ENCODE measurements around the gene AURKA. TPM values are rescaled to one million over a fixed set of nuclear protein-coding genes. Genes with fewer than 3 reads are reported as not detected.
A peak's percentile ranks its signal among the peaks of the same experiment; 100 is the strongest.

The AURKA gene
- total RNA-seq, 2 experiments from 2014 or later = 103 to 114 TPM

DNA sequence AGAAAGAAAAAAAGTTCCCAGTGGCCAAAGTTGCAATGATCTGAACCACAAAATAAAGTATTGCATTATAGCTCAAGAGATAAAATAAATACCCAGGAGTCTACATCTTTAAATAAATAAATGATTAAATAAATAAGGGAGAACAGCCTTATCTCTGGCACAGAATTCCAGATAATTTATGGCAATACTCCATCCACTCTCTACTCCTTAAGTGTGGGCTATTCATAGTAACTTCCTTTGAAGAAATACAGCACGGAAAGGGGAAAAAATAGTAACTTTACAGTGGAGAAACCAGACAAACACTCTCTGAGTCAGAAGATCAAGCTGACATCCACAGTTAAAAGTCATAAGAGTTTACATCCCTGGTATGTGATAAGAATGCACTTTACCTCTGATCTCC lies 11.6 kb downstream of the AURKA start:
- Mint-ChIP-seq H3K4me3 (no peak overlapping the region), H3K36me3 (ENCODE audit: low read depth) (peaks cover 77% of the 10 kb centered on the region), H3K27ac (no peak overlapping the region), H3K9me3 (ENCODE audit: low read depth) (no peaks in the 10 kb centered on the region), H3K4me1 (peaks cover 9% of the 10 kb centered on the region), H3K27me3 (no peaks in the 10 kb centered on the region)
- ATAC-seq = no peak
- no peak for DNase-seq
- intact Hi-C loops (cut with DNase I, micrococcal nuclease) = no loop called here
- CTCF ChIA-PET = no interaction called here
- POLR2A ChIA-PET = no interaction called here

DNA sequence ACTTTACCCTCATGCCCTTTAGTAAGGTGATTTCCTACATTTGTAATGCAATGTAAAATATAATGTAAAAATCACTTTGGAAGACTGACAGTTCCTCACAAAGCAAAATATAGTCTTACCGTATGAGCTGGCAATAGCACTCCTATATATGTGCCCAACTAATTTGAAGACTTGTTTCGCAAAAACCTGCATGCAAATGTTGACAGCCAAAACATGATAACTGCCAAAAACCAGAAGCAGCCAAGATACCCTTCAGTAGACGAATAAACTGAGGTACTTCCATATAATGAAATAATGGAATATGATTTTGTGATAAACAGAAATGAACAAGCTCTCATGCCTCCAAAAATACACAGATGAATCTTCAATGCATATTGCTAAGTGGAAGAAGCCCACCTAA lies 13.6 kb downstream of the AURKA start:
- ATAC-seq = no peak
- intact Hi-C loops (cut with DNase I, micrococcal nuclease) = no loop called here
- DNase-seq = no peak
- Mint-ChIP-seq H3K4me3 (no peak overlapping the region), H3K4me1 (peaks cover 13% of the 10 kb centered on the region), H3K9me3 (ENCODE audit: low read depth) (no peaks in the 10 kb centered on the region), H3K27ac (no peak overlapping the region), H3K36me3 (ENCODE audit: low read depth) (peaks cover 73% of the 10 kb centered on the region), H3K27me3 (no peaks in the 10 kb centered on the region)
- CTCF ChIA-PET = no interaction called here
- POLR2A ChIA-PET = no interaction called here

DNA sequence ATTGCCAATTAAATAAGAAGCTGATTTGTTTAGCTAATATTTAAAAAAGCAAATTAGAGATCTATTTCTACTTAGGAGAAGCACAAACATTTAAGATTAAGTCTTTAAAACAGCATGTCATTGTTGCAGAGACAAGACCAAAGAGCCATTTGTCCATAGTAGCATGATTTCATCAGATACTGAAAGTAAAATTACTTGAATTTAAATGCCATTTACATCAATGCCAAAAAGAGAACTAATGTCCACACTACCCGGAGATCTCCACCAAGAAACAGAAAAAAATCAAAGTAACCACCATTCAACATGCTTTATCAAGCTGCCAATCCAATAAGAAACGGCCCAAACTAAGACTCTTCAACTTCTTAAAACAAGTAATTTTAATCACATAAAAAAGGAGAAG lies 15.7 kb downstream of the AURKA start:
- no peak for DNase-seq
- no peak for ATAC-seq
- Mint-ChIP-seq H3K36me3 (ENCODE audit: low read depth) (peaks cover 65% of the 10 kb centered on the region), H3K9me3 (ENCODE audit: low read depth) (no peaks in the 10 kb centered on the region), H3K4me3 (no peak overlapping the region), H3K27ac (no peak overlapping the region), H3K27me3 (no peaks in the 10 kb centered on the region), H3K4me1 (peaks cover 15% of the 10 kb centered on the region)
- ChIA-PET CTCF (no interaction called here), POLR2A (no interaction called here)
- intact Hi-C loops (cut with DNase I, micrococcal nuclease) = no loop called here

- DNase-seq = peak; percentile 19
- H3K9me3 Mint-ChIP-seq (ENCODE audit: low read depth) = no peaks in the 10 kb centered on the region
- H3K36me3 Mint-ChIP-seq (ENCODE audit: low read depth) = peaks cover 70% of the 10 kb centered on the region
- peak; percentile 83 for ATAC-seq
- H3K27me3 Mint-ChIP-seq = no peaks in the 10 kb centered on the region
- ChIA-PET CTCF (interaction anchor here (1.0 kb wide), 1 partner anchor 14 kb away, joined by 3 read pairs; no protein-coding TSS in a partner anchor), POLR2A (interaction anchor here (0.7 kb wide), 1 partner anchor 13 kb away, joined by 7 read pairs; no protein-coding TSS in a partner anchor)
- H3K4me1 Mint-ChIP-seq = peaks cover 15% of the 10 kb centered on the region
- H3K4me3 Mint-ChIP-seq = no peak overlapping the region
- intact Hi-C loops (cut with DNase I, micrococcal nuclease) = no loop called here
- no peak overlapping the region for H3K27ac Mint-ChIP-seq
Observed at GRCh38 chr20:56373942-56374341, 18.1 kb downstream of the AURKA start.

DNA sequence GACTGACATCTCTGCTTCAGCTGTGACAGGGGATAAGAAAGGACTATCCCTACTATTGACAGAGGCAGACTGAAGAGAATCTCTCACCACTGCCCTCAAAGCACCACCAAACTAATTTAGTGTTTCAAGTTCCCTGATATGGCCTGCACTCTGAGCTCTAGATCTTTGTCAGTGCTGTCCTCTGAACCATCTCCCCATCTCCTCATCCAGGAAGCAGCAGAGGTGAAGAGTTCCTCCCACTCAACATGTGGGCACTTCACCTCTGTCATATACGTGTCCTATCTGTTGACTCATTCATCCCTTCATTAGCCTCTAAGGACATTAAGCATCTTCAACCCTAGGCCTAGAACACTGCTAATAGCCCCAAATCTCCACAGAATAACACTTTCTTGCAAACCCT lies 19.2 kb downstream of the AURKA start:
- ChIA-PET CTCF (interaction anchor here (0.8 to 0.9 kb wide), 2 partner anchors 12 to 29 kb away, joined by 3 read pairs; no protein-coding TSS in a partner anchor), POLR2A (no interaction called here)
- no peaks in the 10 kb centered on the region for H3K27me3 Mint-ChIP-seq
- H3K36me3 Mint-ChIP-seq (ENCODE audit: low read depth) = peaks cover 60% of the 10 kb centered on the region
- H3K4me3 Mint-ChIP-seq = no peak overlapping the region
- intact Hi-C loops (cut with DNase I, micrococcal nuclease) = no loop called here
- peak overlapping the region; percentile 29 for H3K27ac Mint-ChIP-seq
- H3K4me1 Mint-ChIP-seq = peaks cover 15% of the 10 kb centered on the region
- DNase-seq (no peak), ATAC-seq (peak; percentile 60)
- no peaks in the 10 kb centered on the region for H3K9me3 Mint-ChIP-seq (ENCODE audit: low read depth)

DNA sequence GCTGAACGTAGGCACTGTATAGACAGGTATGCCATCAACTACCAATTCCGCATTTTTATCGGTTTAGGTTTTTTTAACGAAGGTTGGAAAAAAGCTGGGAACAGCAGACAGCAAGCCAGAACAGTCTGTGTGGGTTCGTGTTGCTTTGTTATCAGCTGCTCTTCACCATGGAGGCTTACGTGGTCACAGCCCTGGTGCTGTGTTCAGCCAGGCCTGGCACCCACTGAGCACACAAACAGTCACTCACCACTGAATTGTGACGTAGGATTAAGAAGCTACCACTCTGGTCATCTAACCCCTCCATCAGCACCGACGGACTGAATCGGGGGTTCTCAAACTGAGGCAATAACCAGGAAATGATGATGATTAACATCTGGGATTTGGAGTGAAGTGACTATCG lies 20.0 kb downstream of the AURKA start:
- no peaks in the 10 kb centered on the region for H3K27me3 Mint-ChIP-seq
- no peak for DNase-seq
- CTCF ChIA-PET = interaction anchor here (0.8 to 0.9 kb wide), 2 partner anchors 13 to 28 kb away, joined by 3 read pairs; no protein-coding TSS in a partner anchor
- H3K9me3 Mint-ChIP-seq (ENCODE audit: low read depth) = no peaks in the 10 kb centered on the region
- H3K27ac Mint-ChIP-seq = no peak overlapping the region
- H3K4me3 Mint-ChIP-seq = no peak overlapping the region
- peaks cover 53% of the 10 kb centered on the region for H3K36me3 Mint-ChIP-seq (ENCODE audit: low read depth)
- intact Hi-C loops (cut with DNase I, micrococcal nuclease) = no loop called here
- POLR2A ChIA-PET = no interaction called here
- ATAC-seq = no peak
- peaks cover 15% of the 10 kb centered on the region for H3K4me1 Mint-ChIP-seq

DNA sequence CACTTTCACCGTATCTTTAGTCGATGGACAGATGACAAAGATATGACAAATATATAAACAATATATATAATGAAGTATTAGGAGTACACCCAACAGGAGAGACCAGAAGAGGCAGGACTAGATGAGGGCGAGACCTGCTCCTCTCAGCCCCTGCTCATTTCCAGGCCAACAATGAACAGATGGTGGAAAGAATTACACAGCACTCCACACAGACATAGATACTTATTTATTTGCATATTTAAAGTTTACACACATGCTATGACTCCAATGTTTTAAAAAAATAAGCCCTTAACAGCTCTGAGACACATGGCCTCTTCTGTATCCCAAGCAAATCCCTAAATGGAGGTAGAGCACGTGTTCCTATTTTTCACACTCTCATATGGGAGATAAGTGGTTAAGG lies 22.8 kb downstream of the AURKA start:
- peaks cover 43% of the 10 kb centered on the region for H3K36me3 Mint-ChIP-seq (ENCODE audit: low read depth)
- no peaks in the 10 kb centered on the region for H3K9me3 Mint-ChIP-seq (ENCODE audit: low read depth)
- ChIA-PET POLR2A (no interaction called here), CTCF (interaction anchor here (0.8 to 1.2 kb wide), 3 partner anchors 10 to 23 kb away, joined by 4 to 6 read pairs (median 5); partner anchors contain the start of genes AURKA, CSTF1 and FAM210B)
- no peak overlapping the region for H3K27ac Mint-ChIP-seq
- peaks cover 13% of the 10 kb centered on the region for H3K4me1 Mint-ChIP-seq
- no peak overlapping the region for H3K4me3 Mint-ChIP-seq
- intact Hi-C loops (cut with DNase I, micrococcal nuclease) = no loop called here
- DNase-seq (no peak), ATAC-seq (no peak)
- no peaks in the 10 kb centered on the region for H3K27me3 Mint-ChIP-seq

DNA sequence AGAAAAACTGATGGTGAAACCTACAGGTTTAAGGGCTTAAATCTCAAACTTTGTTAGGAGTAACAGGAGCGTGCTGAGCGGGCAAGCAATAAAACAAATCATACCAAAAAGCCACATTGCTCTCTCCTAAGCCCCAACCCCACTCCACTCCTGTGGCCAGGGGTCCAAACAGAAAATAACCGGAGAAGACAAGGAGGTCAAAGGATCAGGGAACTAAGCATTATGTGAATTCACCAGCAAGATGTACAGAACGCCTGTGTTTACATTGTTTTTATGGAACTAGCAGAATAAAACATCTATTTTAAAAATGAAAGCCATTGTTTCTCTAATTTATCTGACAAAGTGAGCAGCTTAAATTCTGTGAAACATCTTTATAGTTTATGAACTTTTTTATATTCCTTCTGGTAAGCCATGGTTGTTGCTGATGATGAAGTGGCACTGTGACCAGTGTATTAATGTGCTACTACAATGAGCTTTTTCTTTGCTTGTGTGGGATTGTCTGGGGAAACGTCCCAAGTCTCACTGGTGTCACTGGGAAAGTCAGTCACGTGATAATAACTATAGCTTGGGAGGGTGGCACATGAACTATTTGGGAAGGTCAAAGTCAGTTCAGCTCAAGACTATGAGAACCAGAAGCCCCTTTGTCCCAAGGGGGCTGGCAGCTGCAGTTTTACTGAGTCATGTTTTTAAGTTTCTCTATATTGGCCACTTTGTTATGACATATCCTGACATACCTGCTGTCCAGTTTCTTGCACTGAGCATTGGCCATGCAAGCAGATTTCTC lies 23.5 kb downstream of the AURKA start:
- H3K4me1 Mint-ChIP-seq = peaks cover 10% of the 10 kb centered on the region
- POLR2A ChIA-PET = no interaction called here
- ATAC-seq (no peak), DNase-seq (no peak)
- H3K36me3 Mint-ChIP-seq (ENCODE audit: low read depth) = peaks cover 37% of the 10 kb centered on the region
- no peak overlapping the region for H3K27ac Mint-ChIP-seq
- no peaks in the 10 kb centered on the region for H3K9me3 Mint-ChIP-seq (ENCODE audit: low read depth)
- H3K27me3 Mint-ChIP-seq = no peaks in the 10 kb centered on the region
- CTCF ChIA-PET = interaction anchor here (0.8 to 1.2 kb wide), 3 partner anchors 9 to 24 kb away, joined by 4 to 6 read pairs (median 5); partner anchors contain the start of genes AURKA, CSTF1 and FAM210B
- H3K4me3 Mint-ChIP-seq = no peak overlapping the region
- intact Hi-C loops (cut with DNase I, micrococcal nuclease) = no loop called here

GRCh38 chr20:56363491-56363890 lies 28.5 kb downstream of the AURKA start:
- Mint-ChIP-seq H3K4me3 (no peak overlapping the region), H3K27me3 (no peaks in the 10 kb centered on the region), H3K27ac (no peak overlapping the region), H3K36me3 (ENCODE audit: low read depth) (peaks cover 8% of the 10 kb centered on the region), H3K9me3 (ENCODE audit: low read depth) (no peaks in the 10 kb centered on the region), H3K4me1 (peaks cover 12% of the 10 kb centered on the region)
- no peak for DNase-seq
- CTCF ChIA-PET = interaction anchor here (0.6 kb wide), 1 partner anchor 137 kb away, joined by 9 read pairs; no protein-coding TSS in a partner anchor
- POLR2A ChIA-PET = no interaction called here
- ATAC-seq = no peak
- intact Hi-C loops (cut with DNase I, micrococcal nuclease) = no loop called here

DNA sequence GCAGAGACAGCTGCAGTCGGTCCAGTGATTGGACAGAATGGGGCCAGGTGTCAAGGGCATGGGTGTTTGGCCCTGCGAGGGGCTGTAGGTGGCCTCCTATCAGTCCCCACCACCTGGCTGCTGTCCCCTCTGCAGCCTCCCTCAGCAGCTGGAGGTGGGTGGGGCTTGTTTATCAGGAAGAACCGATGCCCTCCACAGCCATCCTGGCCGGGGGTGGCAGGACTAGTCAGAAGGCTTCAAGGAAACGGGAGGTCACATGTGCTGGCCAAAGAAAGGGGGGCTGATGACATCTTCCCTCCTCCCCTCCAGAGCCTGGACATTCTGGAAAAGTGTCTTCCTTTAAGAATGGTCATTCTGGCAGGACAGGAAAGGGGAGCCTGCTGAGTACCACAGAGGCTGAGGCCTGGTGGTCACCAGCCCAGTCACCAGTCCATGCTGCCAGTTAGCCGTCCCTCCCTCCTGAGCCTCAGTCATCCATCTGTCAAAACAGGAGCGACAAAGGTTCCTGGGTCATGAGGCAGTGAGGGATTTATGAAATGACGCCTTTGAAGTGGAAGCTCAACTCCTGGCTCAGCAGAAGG lies 29.1 kb downstream of the AURKA start:
- intact Hi-C loops (cut with DNase I, micrococcal nuclease) = no loop called here
- H3K27ac Mint-ChIP-seq = no peak overlapping the region
- no peak for ATAC-seq
- CTCF ChIA-PET = interaction anchor here (0.6 kb wide), 1 partner anchor 138 kb away, joined by 9 read pairs; no protein-coding TSS in a partner anchor
- H3K4me1 Mint-ChIP-seq = peaks cover 17% of the 10 kb centered on the region
- POLR2A ChIA-PET = no interaction called here
- H3K27me3 Mint-ChIP-seq = no peaks in the 10 kb centered on the region
- H3K4me3 Mint-ChIP-seq = no peak overlapping the region
- H3K9me3 Mint-ChIP-seq (ENCODE audit: low read depth) = no peaks in the 10 kb centered on the region
- no peak for DNase-seq
- peaks cover 6% of the 10 kb centered on the region for H3K36me3 Mint-ChIP-seq (ENCODE audit: low read depth)

DNA sequence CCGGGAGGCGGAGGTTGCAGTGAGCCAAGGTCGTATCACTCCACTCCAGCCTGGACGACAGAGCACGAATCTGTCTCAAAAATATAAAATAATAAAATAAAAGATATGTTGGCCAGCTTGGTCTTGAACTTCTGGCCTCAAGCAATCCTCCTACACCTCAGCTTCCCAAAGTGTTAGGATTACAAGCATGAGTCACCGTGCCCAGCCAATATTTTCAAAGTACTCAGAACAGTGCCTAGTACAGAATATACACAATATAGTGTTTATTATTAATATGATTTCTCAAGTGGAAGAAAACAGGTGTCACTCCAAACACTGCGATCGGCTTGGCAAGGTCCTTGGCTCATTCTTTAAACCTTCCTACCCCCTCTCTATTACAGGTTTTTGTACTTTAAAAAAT lies 30.1 kb downstream of the AURKA start:
- DNase-seq (no peak), ATAC-seq (no peak)
- peaks cover 17% of the 10 kb centered on the region for H3K4me1 Mint-ChIP-seq
- H3K4me3 Mint-ChIP-seq = no peak overlapping the region
- no peaks in the 10 kb centered on the region for H3K27me3 Mint-ChIP-seq
- intact Hi-C loops (cut with DNase I, micrococcal nuclease) = no loop called here
- POLR2A ChIA-PET = no interaction called here
- CTCF ChIA-PET = no interaction called here
- H3K27ac Mint-ChIP-seq = no peak overlapping the region
- peaks cover 6% of the 10 kb centered on the region for H3K36me3 Mint-ChIP-seq (ENCODE audit: low read depth)
- no peaks in the 10 kb centered on the region for H3K9me3 Mint-ChIP-seq (ENCODE audit: low read depth)

- intact Hi-C loops (cut with DNase I, micrococcal nuclease) = no loop called here
- H3K4me3 Mint-ChIP-seq = no peak overlapping the region
- ChIA-PET CTCF (no interaction called here), POLR2A (interaction anchor here (0.6 kb wide), 1 partner anchor 13 kb away, joined by 7 read pairs; no protein-coding TSS in a partner anchor)
- no peaks in the 10 kb centered on the region for H3K9me3 Mint-ChIP-seq (ENCODE audit: low read depth)
- no peak overlapping the region for H3K27ac Mint-ChIP-seq
- DNase-seq (no peak), ATAC-seq (no peak)
- H3K36me3 Mint-ChIP-seq (ENCODE audit: low read depth) = peaks cover 3% of the 10 kb centered on the region
- peaks cover 17% of the 10 kb centered on the region for H3K4me1 Mint-ChIP-seq
- no peaks in the 10 kb centered on the region for H3K27me3 Mint-ChIP-seq
Observed at GRCh38 chr20:56360908-56361205, 31.2 kb downstream of the AURKA start.

Data from activated CD4-positive, alpha-beta T cell treated with anti-CD3 and anti-CD28 coated beads for 36 hours (primary cell).